T1000 (cell line): Measurements from ENCODE around the gene SNAI3.

Experiments
- DNase-seq: peaks from one replicate; lab custom pipeline; 2025; ENCODE audit warnings: mixed read lengths; lab: John Stamatoyannopoulos, UW

The SNAI3 gene

GRCh38 chr16:88651276-88651988, 34.9 kb downstream of the SNAI3 start:
- no peak for DNase-seq

DNA sequence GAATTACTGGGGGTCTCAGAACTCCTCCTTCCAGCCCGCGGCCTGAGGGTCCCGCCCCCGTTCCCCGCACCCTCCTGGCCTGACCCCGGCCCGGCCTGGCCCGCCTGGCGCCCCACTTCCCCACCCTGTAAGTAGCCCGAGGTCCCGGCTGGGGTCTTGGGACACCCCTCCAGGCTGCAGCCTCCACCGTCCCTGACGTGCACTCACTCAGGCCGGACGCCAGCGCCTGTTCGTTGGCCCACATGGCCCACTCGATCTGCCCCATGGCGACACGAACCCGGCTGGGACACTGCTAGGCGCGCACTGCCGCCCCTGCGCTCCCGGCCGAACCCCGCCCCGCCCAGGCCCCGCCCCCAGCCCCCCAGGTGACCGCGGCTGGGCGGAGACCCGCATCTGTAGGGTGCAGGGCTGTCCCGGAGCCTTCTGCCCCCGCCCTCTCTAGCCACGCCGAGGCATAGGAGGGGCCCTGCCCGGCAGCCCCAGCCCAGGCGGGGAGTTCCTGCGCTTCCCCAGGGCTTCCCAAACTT, 35.5 kb downstream of the SNAI3 start, which contains the start of gene CYBA:
TSS of gene CYBA (minus strand) at position 305 of the 527 bp plus-strand sequence. CDS start at position 265, 40 bp downstream.
- peak; percentile 19 for DNase-seq

- DNase-seq = no peak
Observed at GRCh38 chr16:88649924-88650748, 36.2 kb downstream of the SNAI3 start.

DNA sequence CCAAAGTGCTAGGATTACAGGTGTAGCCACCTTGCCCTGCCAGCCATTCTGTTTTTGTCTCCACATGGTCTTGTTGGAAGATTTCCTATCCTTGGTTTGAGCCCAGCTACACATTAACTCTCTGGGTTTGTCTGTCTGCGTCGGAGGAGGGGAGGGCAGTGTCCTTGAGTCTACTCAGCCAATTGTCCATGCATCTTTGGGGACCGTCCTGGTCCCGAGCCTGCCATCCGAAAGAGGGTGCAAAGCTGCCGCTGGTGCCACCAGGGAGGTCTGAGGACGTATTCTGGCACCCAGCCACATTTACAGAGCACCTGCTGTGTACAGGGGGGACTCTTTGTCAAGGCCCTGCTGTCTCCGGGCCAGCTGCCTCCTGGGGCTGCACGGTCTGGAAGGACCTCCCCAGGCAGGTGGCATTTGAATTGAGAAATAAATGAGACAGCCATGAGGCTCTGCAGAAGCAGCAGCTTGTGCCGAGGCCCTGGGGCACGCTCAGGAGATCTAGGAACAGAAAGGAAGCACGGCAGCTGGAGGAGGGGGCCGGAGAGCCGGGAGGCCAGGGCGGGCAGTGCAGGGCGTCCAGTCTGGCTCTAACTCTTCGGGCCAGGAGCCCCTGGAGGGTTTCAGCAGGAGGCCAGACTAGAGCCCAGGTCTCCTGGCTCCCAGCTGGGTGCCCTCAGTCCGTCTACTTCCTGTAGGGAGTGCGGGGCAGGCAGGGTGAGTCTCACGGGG, 36.9 kb downstream of the SNAI3 start:
- no peak for DNase-seq

- DNase-seq = no peak
Observed at GRCh38 chr16:88647178-88648070, 38.9 kb downstream of the SNAI3 start.

- DNase-seq = no peak
Observed at GRCh38 chr16:88646345-88647034, 39.8 kb downstream of the SNAI3 start.

DNA sequence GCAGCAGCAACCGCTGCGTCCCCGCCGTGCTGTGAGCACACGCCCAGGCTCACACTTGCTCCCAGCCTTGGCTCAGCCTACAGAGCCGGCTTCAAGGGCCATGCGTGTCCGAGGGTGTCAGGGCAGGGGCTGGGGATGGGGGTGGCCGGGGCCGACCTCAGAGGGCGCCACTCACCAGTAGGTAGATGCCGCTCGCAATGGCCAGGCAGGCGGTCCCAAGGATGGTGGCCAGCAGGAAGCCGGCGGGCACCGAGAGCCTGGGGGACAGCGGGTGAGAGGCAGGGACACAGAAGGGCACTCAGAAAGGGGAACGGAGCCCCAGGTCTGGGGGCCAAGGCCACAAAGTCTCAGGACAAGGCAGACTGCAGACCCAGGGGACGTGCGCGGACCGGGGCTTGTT, 40.4 kb downstream of the SNAI3 start:
- DNase-seq = no peak

- no peak for DNase-seq
Observed at GRCh38 chr16:88645455-88645854, 40.9 kb downstream of the SNAI3 start.

- DNase-seq = no peak
Observed at GRCh38 chr16:88643644-88643932, 42.7 kb downstream of the SNAI3 start.

DNA sequence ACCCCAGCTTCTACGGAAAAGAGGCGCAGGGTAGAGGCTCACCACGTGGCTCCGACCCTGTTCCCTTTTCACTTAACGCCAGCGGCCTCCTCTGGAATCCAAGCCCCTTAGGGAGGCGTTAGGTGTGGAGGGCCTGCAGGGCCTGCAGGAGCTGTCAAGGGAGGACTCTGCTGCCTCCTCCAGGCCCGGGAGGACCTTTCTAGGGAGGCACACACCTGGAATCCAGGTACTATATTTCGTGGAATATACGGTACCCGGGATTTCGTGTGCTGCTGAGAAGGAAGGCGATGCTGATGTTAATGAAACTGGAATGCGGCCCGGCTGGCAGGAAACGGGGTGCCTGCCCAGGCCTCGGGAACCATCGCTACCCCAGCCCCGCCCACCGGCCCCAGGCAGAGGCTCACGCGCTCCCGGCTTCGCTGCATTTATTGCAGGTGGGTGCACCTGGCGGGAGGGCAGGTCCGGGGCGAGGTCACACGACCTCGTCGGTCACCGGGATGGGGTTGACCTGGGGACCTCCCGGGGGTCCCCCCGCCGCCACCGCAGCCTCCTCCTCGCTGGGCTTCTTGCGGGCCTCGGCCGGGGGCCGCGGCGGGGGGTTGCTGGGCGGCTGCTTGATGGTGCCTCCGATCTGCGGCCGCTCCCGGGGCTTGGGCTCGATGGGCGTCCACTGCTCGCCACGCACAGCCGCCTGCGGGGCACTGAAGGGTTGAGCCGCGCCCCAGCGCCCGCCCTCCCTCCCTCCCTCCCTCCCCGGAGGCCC, 43.2 kb downstream of the SNAI3 start:
- DNase-seq = no peak

GRCh38 chr16:88640498-88641247, 45.6 kb downstream of the SNAI3 start:
- DNase-seq = no peak

- DNase-seq = no peak
Observed at GRCh38 chr16:88640039-88640495, 46.2 kb downstream of the SNAI3 start.

DNA sequence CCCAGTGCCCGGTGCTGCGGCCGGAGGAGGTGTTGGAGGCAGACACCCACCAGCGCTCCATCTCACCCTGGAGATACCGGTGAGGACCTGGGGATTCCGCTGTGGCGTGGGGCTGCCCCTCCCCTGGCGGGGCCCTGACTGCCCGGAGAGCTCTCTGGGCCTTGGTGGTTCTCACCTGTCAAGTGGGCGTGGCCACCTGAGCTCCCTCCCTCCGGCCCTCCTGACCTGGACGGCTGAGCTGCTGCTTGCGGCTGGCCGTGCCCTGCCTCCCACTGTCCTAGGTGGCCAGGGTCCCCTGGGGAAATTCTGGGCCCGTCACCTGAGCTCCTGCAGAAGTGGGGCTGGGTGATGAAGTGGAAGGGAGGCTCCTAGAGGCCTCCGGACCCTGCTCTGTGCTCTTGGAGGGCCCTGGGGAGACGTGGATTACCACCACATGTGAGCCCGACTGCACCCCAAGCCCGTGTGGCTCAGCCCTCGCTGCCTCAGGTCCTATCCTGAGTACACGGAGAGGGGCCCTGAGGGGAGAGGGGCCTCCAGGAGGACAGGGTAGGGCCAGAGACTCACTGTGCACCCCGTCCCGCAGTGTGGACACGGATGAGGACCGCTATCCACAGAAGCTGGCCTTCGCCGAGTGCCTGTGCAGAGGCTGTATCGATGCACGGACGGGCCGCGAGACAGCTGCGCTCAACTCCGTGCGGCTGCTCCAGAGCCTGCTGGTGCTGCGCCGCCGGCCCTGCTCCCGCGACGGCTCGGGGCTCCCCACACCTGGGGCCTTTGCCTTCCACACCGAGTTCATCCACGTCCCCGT, 46.9 kb downstream of the SNAI3 start:
- DNase-seq = no peak

DNA sequence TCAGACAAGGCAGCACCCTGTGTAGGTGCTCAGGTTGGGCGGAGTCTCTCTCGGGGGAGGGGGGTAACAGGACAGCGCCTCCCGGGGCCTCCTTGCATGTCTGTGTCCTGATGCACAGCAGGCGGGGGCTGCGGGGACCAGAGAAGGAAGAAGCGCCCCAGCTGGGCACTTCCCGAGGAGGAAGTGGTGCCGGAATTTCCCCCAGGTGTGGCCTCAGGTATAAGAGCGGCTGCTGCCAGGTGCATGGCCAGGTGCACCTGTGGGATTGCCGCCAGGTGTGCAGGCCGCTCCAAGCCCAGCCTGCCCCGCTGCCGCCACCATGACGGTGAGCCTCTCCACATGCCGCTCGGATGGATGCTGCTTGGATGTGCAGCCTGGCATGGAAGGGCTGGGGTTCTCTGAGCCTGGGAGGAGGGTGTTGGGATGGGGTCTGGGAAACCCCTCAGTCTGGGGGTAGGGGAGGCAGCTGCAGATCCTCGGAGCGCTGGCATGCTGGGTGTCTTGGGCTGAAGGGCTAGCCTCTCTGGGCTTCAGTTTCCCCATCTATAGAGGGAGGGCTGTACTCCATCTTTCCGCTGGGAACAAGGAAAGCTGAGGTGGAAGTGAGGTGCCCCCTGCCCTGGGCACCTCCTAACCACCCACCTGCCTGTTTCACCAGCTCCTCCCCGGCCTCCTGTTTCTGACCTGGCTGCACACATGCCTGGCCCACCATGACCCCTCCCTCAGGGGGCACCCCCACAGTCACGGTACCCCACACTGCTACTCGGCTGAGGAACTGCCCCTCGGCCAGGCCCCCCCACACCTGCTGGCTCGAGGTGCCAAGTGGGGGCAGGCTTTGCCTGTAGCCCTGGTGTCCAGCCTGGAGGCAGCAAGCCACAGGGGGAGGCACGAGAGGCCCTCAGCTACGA, 47.7 kb downstream of the SNAI3 start, which contains the start of gene IL17C:
TSS of gene IL17C (plus strand) at position 250 of the 908 bp plus-strand sequence. CDS start at position 320, 70 bp downstream.
- no peak for DNase-seq

DNA sequence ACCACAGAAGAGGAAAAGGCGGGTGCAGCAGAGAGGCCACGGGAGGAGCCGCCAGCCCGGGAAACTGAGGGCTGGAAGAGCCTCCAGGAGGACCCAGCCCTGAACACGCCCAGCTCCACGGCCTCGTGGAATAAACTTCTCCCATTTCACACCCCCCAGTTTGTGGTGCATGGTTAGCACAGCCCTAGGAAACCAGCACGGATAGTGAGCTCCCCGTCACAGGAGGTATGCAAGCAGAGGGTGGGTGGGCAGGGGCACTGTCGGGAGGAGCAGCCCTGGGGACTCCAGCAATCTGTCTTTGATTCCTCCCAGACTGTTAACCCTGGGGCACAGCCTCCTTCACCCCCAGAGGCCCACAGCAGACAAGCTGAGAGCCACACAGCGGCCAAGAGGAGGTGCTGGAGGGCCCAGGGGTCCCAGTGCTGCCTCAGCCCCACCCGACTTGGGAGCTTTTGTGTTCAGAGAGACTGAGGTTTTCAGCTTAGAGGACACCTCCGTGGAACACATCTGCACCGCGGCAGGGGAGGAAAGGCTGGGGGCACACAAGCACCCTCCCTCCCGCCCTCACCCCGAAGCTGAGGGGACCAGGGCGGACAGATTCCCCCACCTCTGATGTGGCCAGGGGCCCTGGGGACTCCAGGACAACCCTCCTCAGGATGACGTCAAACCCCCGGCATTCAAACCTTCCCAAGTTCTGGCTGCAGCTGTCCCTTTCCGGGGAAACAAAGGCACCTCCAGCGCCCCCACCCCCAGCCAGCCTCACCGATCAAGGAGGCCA, 49.6 kb downstream of the SNAI3 start:
- DNase-seq = no peak

DNA sequence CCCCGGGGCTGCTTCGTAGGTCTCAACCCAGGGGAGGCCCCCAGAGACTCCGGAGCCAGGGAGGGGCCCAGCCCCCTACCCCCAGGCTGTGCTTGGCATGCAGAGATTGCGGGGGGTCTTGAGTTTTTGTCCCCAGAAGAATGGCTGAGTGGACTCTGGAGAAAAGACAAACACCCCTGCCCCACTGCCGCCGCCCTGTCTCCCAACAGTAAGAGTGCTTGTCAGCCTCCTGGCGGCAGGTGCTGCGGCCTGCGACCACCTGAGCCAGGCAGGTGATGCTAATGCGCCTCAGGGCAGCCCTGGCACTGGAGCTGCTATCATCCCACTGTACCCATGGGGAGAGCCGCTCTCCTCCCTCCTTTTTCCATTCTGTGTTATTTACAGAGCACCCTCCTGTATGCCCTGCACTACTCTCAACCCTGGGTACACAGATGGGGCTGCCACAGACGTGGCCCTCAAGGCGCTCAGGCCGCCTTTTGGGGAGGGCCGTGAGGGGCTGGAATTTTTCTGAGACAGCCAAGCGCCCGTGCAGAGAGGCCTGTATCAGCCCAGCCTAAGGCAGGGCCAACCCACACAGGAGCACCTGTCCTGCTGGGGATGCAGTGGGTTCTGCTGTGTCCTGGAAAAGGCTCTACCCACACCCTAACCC, 50.5 kb downstream of the SNAI3 start:
- no peak for DNase-seq
